ENCODE results near the gene DAPK3. TPM values are rescaled to one million over a fixed set of nuclear protein-coding genes. Genes with fewer than 3 reads are reported as not detected.
"Not testable (repeated sequence)": the region's sequence is repeated elsewhere in the genome, so short reads cannot be mapped to it uniquely, and the experiment has no call there.

DAPK3 gene
- total RNA-seq, 1 donor from 2014 or later: 35.2 TPM

GRCh38 chr19:3958836-3959765, 11.8 kb downstream of the DAPK3 start:
- intact Hi-C loops (cut with micrococcal nuclease): no loop called here

- intact Hi-C loops (cut with micrococcal nuclease): no loop called here
Measured at GRCh38 chr19:3955688-3956087, 15.2 kb downstream of the DAPK3 start.

GRCh38 chr19:3955276-3955675, 15.6 kb downstream of the DAPK3 start:
- intact Hi-C loops (cut with micrococcal nuclease): not testable (repeated sequence)

- intact Hi-C loops (cut with micrococcal nuclease): no loop called here
Measured at GRCh38 chr19:3954107-3954506, 16.8 kb downstream of the DAPK3 start.

GRCh38 chr19:3952755-3953276, 18.1 kb downstream of the DAPK3 start:
- intact Hi-C loops (cut with micrococcal nuclease): not testable (repeated sequence)

GRCh38 chr19:3950871-3951861, 19.7 kb downstream of the DAPK3 start:
- intact Hi-C loops (cut with micrococcal nuclease): no loop called here

GRCh38 chr19:3949997-3950859, 20.7 kb downstream of the DAPK3 start:
- intact Hi-C loops (cut with micrococcal nuclease): no loop called here

- intact Hi-C loops (cut with micrococcal nuclease): no loop called here
Measured at GRCh38 chr19:3949294-3949693, 21.6 kb downstream of the DAPK3 start.

GRCh38 chr19:3947316-3947933, 23.5 kb downstream of the DAPK3 start:
- intact Hi-C loops (cut with micrococcal nuclease): not testable (repeated sequence)

GRCh38 chr19:3945838-3946237, 25.1 kb downstream of the DAPK3 start:
- intact Hi-C loops (cut with micrococcal nuclease): no loop called here

GRCh38 chr19:3944018-3944721, 26.7 kb downstream of the DAPK3 start:
- intact Hi-C loops (cut with micrococcal nuclease): no loop called here

- intact Hi-C loops (cut with micrococcal nuclease): no loop called here
Measured at GRCh38 chr19:3942790-3943409, 28.0 kb downstream of the DAPK3 start.

- intact Hi-C loops (cut with micrococcal nuclease): not testable (repeated sequence)
Measured at GRCh38 chr19:3938300-3938950, 32.5 kb downstream of the DAPK3 start.

GRCh38 chr19:3936506-3937442, 34.1 kb downstream of the DAPK3 start:
- intact Hi-C loops (cut with micrococcal nuclease): no loop called here

GRCh38 chr19:3932931-3933810, 37.7 kb downstream of the DAPK3 start, which contains the start of gene NMRK2:
Gene NMRK2, plus strand, starts transcription at chr19:3933069. Its CDS starts 603 bp downstream, at chr19:3933672.
- intact Hi-C loops (cut with micrococcal nuclease): no loop called here

- intact Hi-C loops (cut with micrococcal nuclease): no loop called here
Measured at GRCh38 chr19:3931041-3931440, 39.9 kb downstream of the DAPK3 start.
